GM04504 (cell line): ENCODE measurements around the gene CDC42EP4.

Experiments
- DNase-seq: peaks from one replicate; pipeline ENCODE4 v3.0.0-alpha.2; 2012; ENCODE audit warnings: low read depth

The CDC42EP4 gene

GRCh38 chr17:73300392-73300791 is 11.4 kb downstream of the CDC42EP4 start:
- DNase-seq: no peak

GRCh38 chr17:73297934-73298861 is 13.6 kb downstream of the CDC42EP4 start:
- no peak for DNase-seq

GRCh38 chr17:73293480-73293911 is 18.3 kb downstream of the CDC42EP4 start:
- DNase-seq: peak; percentile 75

- DNase-seq: no peak
These were observed 18.8 kb downstream of the CDC42EP4 start for GRCh38 chr17:73293031-73293430.

GRCh38 chr17:73292031-73292531 is 19.7 kb downstream of the CDC42EP4 start:
- no peak for DNase-seq

- DNase-seq: peak; percentile 86
These were observed 20.5 kb downstream of the CDC42EP4 start for GRCh38 chr17:73291260-73291801.

GRCh38 chr17:73290399-73291259 is 21.2 kb downstream of the CDC42EP4 start:
- no peak for DNase-seq

GRCh38 chr17:73289549-73290254 is 22.1 kb downstream of the CDC42EP4 start:
- no peak for DNase-seq

GRCh38 chr17:73288534-73289302 is 23.1 kb downstream of the CDC42EP4 start:
- no peak for DNase-seq

- DNase-seq: no peak
These were observed 24.9 kb downstream of the CDC42EP4 start for GRCh38 chr17:73286863-73287296.

- no peak for DNase-seq
These were observed 25.6 kb downstream of the CDC42EP4 start for GRCh38 chr17:73285916-73286862.

GRCh38 chr17:73285603-73285908 is 26.2 kb downstream of the CDC42EP4 start:
- DNase-seq: no peak

GRCh38 chr17:73284906-73285602 is 26.7 kb downstream of the CDC42EP4 start:
- no peak for DNase-seq

- no peak for DNase-seq
These were observed 27.4 kb downstream of the CDC42EP4 start for GRCh38 chr17:73284354-73284753.

GRCh38 chr17:73283841-73284282 is 27.9 kb downstream of the CDC42EP4 start:
- no peak for DNase-seq

- no peak for DNase-seq
These were observed 28.6 kb downstream of the CDC42EP4 start for GRCh38 chr17:73283250-73283649.

GRCh38 chr17:73282629-73283028 is 29.2 kb downstream of the CDC42EP4 start:
- no peak for DNase-seq

- no peak for DNase-seq
These were observed 29.9 kb downstream of the CDC42EP4 start for GRCh38 chr17:73281928-73282327.

GRCh38 chr17:73280191-73280590 is 31.6 kb downstream of the CDC42EP4 start:
- DNase-seq: no peak
